Endodermal cell (in vitro differentiated cells): ENCODE data around the gene AKAP8. TPM values are rescaled to one million over a fixed set of nuclear protein-coding genes. Genes with fewer than 3 reads are reported as not detected.
A peak's percentile ranks its signal among the peaks of the same experiment; 100 is the strongest.

ENCODE experiments used
- DNase-seq: peaks from one replicate; pipeline ENCODE4 v3.0.0-alpha.2; 2017
- H3K27ac ChIP-seq: 2 replicates; pipeline ENCODE4 v1.5.1; 2013; ENCODE audit warnings: mild to moderate bottlenecking, low read depth, low read length, moderate library complexity
- H3K27me3 ChIP-seq: 2 replicates; pipeline ENCODE4 v1.6.1; 2013; ENCODE audit warnings: mild to moderate bottlenecking, low read length, moderate library complexity; ENCODE audit not compliant: insufficient read depth, control insufficient read depth, poor library complexity, severe bottlenecking
- H3K36me3 ChIP-seq: 2 replicates; pipeline ENCODE4 v1.7.0; 2013; ENCODE audit warnings: mild to moderate bottlenecking, low read length, moderate library complexity; ENCODE audit not compliant: control insufficient read depth, insufficient read depth
- H3K4me1 ChIP-seq: one replicate; pipeline ENCODE4 v1.7.0; 2013; ENCODE audit warnings: low read length; ENCODE audit not compliant: control insufficient read depth, insufficient read depth
- H3K4me3 ChIP-seq: 2 replicates; pipeline ENCODE4 v1.5.1; 2013; ENCODE audit warnings: mild to moderate bottlenecking, low read length, moderate library complexity
- H3K9ac ChIP-seq: 2 replicates; pipeline ENCODE4 v1.6.1; 2013; ENCODE audit warnings: mild to moderate bottlenecking, low read length, moderate library complexity; ENCODE audit not compliant: poor library complexity, severe bottlenecking; ENCODE audit errors: extremely low read depth
- H3K9me3 ChIP-seq: 2 replicates; pipeline ENCODE4 v1.6.1; 2013; ENCODE audit warnings: mild to moderate bottlenecking, low read length, moderate library complexity; ENCODE audit not compliant: control insufficient read depth
- H3K27ac Mint-ChIP-seq: 2 replicates; pipeline ENCODE4 v1.8.0; 2020; ENCODE audit warnings: mixed read lengths
- H3K27me3 Mint-ChIP-seq: 2 replicates; pipeline ENCODE4 v1.8.0; 2021; ENCODE audit warnings: mild to moderate bottlenecking, mixed read lengths; ENCODE audit not compliant: insufficient read depth
- H3K36me3 Mint-ChIP-seq: 2 replicates; pipeline ENCODE4 v1.8.0; 2020; ENCODE audit warnings: low read depth, mixed read lengths
- H3K4me1 Mint-ChIP-seq: 2 replicates; pipeline ENCODE4 v1.8.0; 2020; ENCODE audit warnings: mixed read lengths
- H3K4me3 Mint-ChIP-seq: 2 replicates; pipeline ENCODE4 v1.8.0; 2020; ENCODE audit warnings: mild to moderate bottlenecking, moderate library complexity, mixed read lengths
- H3K9me3 Mint-ChIP-seq: 2 replicates; pipeline ENCODE4 v1.8.0; 2020; ENCODE audit warnings: mild to moderate bottlenecking, mixed read lengths
- CTCF ChIP-seq: fragments of 200-600 bp; sonication (generic); conservative IDR thresholded peaks from 2 replicates; pipeline ENCODE4 v1.5.0; 2021; ENCODE audit warnings: antibody characterized with exemption, mild to moderate bottlenecking
- whole genome bisulfite sequencing, 2 experiments: methylation state at CpG; one replicate each; pipeline versions ENCODE4 v1.1.5 to v1.1.7; 2013; ENCODE audit warnings: missing lambda C conversion rate in 2 of 2, mixed read lengths in 1 of 2; ENCODE audit not compliant: insufficient coverage in 1 of 2, insufficient read length in 1 of 2; 5-methylcytosine and 5-hydroxymethylcytosine counted together
- total RNA-seq, 2 donors: library from RNA; stranded (reverse); fragmentation: NEBNext Ultra II Directional in 1 of 2; extraction: Animal tissue kit (Norgen Biotek cat#: 25700) in 1 of 2; gene quantifications; 2 replicates in 1 of 2; 3 replicates in 1 of 2; pipeline ENCODE4 v1.2.1, GENCODE V29; 2021

The AKAP8 gene
- total RNA-seq, 2 donors from 2014 or later = 34.9 to 39.6 TPM

GRCh38 chr19:15313649-15314279, 65.8 kb downstream of the AKAP8 start:
- H3K27me3 ChIP-seq = no peaks in the 10 kb centered on the region
- WGBS, 2 experiments = 94 to 95% methylated on average over 5 to 7 of the region's 7 CpGs
- Mint-ChIP-seq H3K36me3 (peaks cover 5% of the 10 kb centered on the region), H3K4me1 (peaks cover 45% of the 10 kb centered on the region), H3K27me3 (no peaks in the 10 kb centered on the region), H3K27ac (peak overlapping the region; percentile 53), H3K4me3 (no peak overlapping the region), H3K9me3 (no peaks in the 10 kb centered on the region)
- TF ChIP-seq CTCF = no peak
- no peak overlapping the region for H3K4me3 ChIP-seq
- H3K9me3 ChIP-seq = no peaks in the 10 kb centered on the region
- no peak overlapping the region for H3K27ac ChIP-seq
- peaks cover 6% of the 10 kb centered on the region for H3K36me3 ChIP-seq
- peaks cover 23% of the 10 kb centered on the region for H3K4me1 ChIP-seq
- no peak for DNase-seq
- H3K9ac ChIP-seq = no peak overlapping the region

DNA sequence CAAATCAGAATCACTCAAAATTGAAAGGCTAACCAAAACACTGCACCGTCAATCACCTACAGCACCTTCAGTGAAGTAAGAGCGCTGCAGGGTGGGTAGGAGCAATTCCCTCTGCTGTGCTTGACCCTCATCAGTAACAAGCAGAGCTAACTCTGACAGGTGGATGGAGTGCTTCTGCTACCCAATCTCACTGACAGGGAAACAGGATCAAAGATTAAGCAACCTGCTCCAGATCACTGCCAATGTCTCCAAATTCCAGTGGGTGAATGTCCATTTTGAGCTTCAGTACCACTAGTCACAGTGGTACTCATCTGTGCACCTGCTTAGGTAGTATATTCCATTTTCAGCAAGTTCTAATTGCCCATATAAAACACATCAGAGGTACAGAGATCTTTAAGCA, 72.4 kb downstream of the AKAP8 start:
- no peaks in the 10 kb centered on the region for H3K4me1 ChIP-seq
- WGBS, 2 experiments = 91 to 100% methylated on average over 1 to 2 of the region's 2 CpGs
- peaks cover 21% of the 10 kb centered on the region for H3K4me1 Mint-ChIP-seq

DNA sequence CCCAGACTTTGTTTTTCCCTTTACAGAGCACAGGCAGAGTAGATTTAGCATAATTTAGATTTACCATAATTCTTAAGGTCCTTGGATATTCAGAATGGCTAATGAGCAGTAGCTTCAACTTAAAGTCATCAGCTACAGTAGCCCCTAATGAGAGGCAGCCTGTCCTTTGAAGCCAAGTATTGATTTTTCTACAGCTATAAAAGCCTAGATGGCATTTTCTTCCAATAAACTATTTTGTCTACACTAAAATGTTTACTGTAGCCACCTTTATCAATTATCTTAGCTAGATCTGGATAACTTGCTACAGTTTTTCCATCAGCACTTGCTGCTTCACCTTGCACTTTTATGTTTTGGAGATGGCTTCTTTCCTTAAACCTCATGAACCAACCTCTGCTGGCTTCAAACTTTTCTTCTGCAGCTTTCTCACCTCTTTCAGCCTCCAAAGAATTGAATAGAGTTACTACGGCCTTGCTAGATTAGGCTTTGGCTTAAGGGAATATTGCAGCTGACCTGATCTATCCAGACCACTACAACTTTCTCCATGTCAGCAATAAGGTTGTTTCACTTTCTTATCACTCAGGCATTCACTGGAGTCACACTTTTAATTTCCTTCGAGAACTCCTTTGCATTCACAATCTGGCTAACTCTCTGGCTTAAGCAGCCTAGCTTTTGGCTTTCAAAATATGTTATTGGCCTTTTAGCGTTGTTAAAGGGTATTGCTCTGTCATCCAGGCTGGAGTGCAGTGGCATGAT, 73.8 kb downstream of the AKAP8 start:
- no peak for TF ChIP-seq CTCF

More for the DNA sequence above, 72.4 kb downstream of the AKAP8 start:
- Mint-ChIP-seq H3K4me3 (no peak overlapping the region), H3K36me3 (peaks cover 7% of the 10 kb centered on the region), H3K27me3 (no peaks in the 10 kb centered on the region), H3K9me3 (no peaks in the 10 kb centered on the region), H3K27ac (no peak overlapping the region)
- no peak overlapping the region for H3K9ac ChIP-seq
- no peak for TF ChIP-seq CTCF
- H3K36me3 ChIP-seq = peaks cover 11% of the 10 kb centered on the region
- no peak for DNase-seq
- no peak overlapping the region for H3K4me3 ChIP-seq
- no peaks in the 10 kb centered on the region for H3K27me3 ChIP-seq
- H3K27ac ChIP-seq = no peak overlapping the region
- peaks cover 17% of the 10 kb centered on the region for H3K9me3 ChIP-seq

More for the DNA sequence above, 73.8 kb downstream of the AKAP8 start:
- no peak overlapping the region for H3K4me3 ChIP-seq
- 86 to 97% methylated on average over 3 of the region's 3 CpGs for WGBS, 2 experiments
- H3K27me3 ChIP-seq = no peaks in the 10 kb centered on the region
- H3K27me3 Mint-ChIP-seq = no peaks in the 10 kb centered on the region
- peaks cover 17% of the 10 kb centered on the region for H3K9me3 ChIP-seq
- H3K36me3 ChIP-seq = peaks cover 11% of the 10 kb centered on the region
- H3K27ac Mint-ChIP-seq = no peak overlapping the region
- H3K4me1 ChIP-seq = no peaks in the 10 kb centered on the region
- no peaks in the 10 kb centered on the region for H3K9me3 Mint-ChIP-seq
- no peak overlapping the region for H3K4me3 Mint-ChIP-seq
- H3K9ac ChIP-seq = no peak overlapping the region
- no peak for DNase-seq
- no peak overlapping the region for H3K27ac ChIP-seq
- peaks cover 21% of the 10 kb centered on the region for H3K4me1 Mint-ChIP-seq
- H3K36me3 Mint-ChIP-seq = peaks cover 8% of the 10 kb centered on the region
